Endothelial cell of umbilical vein (primary cell): Measurements from ENCODE around the gene PDGFA.

Experiments used
- EZH2 ChIP-seq: IDR thresholded peaks from 2 replicates; pipeline ENCODE4 v1.6.1; 2012; ENCODE audit warnings: borderline replicate concordance, low read depth, mild to moderate bottlenecking, moderate library complexity, low read length, inconsistent platforms; ENCODE audit not compliant: severe bottlenecking
- GATA2 ChIP-seq: IDR thresholded peaks from 2 replicates; pipeline ENCODE4 v1.7.0; 2011; ENCODE audit warnings: low read depth, mild to moderate bottlenecking, moderate library complexity, mixed read lengths, low read length; ENCODE audit not compliant: insufficient read length, insufficient read depth
- POLR2A ChIP-seq: IDR thresholded peaks from 2 replicates; pipeline ENCODE4 v1.6.1; 2012; ENCODE audit warnings: low read depth, mild to moderate bottlenecking, control low read depth, low read length
- TF ChIP-seq, protein P1 (sequence below), 2 donors: IDR thresholded peaks; 1 replicate in 1 of 2; 2 replicates in 1 of 2; pipeline ENCODE4 v1.5.1; 2011; ENCODE audit warnings: low read length in 2 of 2, mild to moderate bottlenecking in 2 of 2, moderate library complexity in 2 of 2, control low read depth in 1 of 2, inconsistent platforms in 1 of 2, low read depth in 1 of 2; ENCODE audit not compliant: insufficient read depth in 1 of 2; ENCODE audit errors: extremely low read depth in 1 of 2

- TF ChIP-seq, protein P1, sequence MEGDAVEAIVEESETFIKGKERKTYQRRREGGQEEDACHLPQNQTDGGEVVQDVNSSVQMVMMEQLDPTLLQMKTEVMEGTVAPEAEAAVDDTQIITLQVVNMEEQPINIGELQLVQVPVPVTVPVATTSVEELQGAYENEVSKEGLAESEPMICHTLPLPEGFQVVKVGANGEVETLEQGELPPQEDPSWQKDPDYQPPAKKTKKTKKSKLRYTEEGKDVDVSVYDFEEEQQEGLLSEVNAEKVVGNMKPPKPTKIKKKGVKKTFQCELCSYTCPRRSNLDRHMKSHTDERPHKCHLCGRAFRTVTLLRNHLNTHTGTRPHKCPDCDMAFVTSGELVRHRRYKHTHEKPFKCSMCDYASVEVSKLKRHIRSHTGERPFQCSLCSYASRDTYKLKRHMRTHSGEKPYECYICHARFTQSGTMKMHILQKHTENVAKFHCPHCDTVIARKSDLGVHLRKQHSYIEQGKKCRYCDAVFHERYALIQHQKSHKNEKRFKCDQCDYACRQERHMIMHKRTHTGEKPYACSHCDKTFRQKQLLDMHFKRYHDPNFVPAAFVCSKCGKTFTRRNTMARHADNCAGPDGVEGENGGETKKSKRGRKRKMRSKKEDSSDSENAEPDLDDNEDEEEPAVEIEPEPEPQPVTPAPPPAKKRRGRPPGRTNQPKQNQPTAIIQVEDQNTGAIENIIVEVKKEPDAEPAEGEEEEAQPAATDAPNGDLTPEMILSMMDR (IDR thresholded peaks at IDR 0.05; ENCODE audit: extremely low read depth in 1 of 2, insufficient read depth in 1 of 2, low read depth in 1 of 2, low read length in 2 of 2) = no peak
- no peak for TF ChIP-seq POLR2A
- no peak for TF ChIP-seq EZH2
- no peak for TF ChIP-seq GATA2
Measured at GRCh38 chr7:498678-499641, 20.7 kb downstream of the PDGFA start.
